ENCODE data around the gene PSEN2.

PSEN2 gene

GRCh38 chr1:226871636-226872327, 1.4 kb downstream of the PSEN2 start:
- no peak overlapping the region for H3K4me3 ChIP-seq (replicated peaks; ENCODE audit: insufficient read depth, low read length)
- no peak for DNase-seq (ENCODE audit: low read depth in 1 of 2, low spot score in 1 of 2)
- H3K27me3 ChIP-seq (ENCODE audit: insufficient read depth, poor library complexity, severe bottlenecking), result peaks cover 29% of the 10 kb centered on the region
- H3K27ac ChIP-seq (replicated peaks), result no peak overlapping the region
- TF ChIP-seq GABPA (IDR thresholded peaks at IDR 0.05; ENCODE audit: low read depth) (no peak), CTCF (IDR thresholded peaks at IDR 0.05; ENCODE audit: insufficient read depth, low read length) (no peak), SPI1 (IDR thresholded peaks at IDR 0.05; ENCODE audit: borderline replicate concordance, low read depth) (no peak), POLR2AphosphoS5 (IDR thresholded peaks at IDR 0.05; ENCODE audit: low read depth) (no peak), REST (IDR thresholded peaks at IDR 0.05; ENCODE audit: insufficient replicate concordance, low read depth) (no peak)

- no peak for DNase-seq (ENCODE audit: low read depth in 1 of 2, low spot score in 1 of 2)
- Histone ChIP-seq H3K4me3 (replicated peaks; ENCODE audit: insufficient read depth, low read length) (no peak overlapping the region), H3K27ac (replicated peaks) (no peak overlapping the region), H3K27me3 (ENCODE audit: insufficient read depth, poor library complexity, severe bottlenecking) (peaks cover 28% of the 10 kb centered on the region)
- TF ChIP-seq SPI1 (IDR thresholded peaks at IDR 0.05; ENCODE audit: borderline replicate concordance, low read depth) (no peak), CTCF (IDR thresholded peaks at IDR 0.05; ENCODE audit: insufficient read depth, low read length) (no peak), POLR2AphosphoS5 (IDR thresholded peaks at IDR 0.05; ENCODE audit: low read depth) (no peak), GABPA (IDR thresholded peaks at IDR 0.05; ENCODE audit: low read depth) (no peak), REST (IDR thresholded peaks at IDR 0.05; ENCODE audit: insufficient replicate concordance, low read depth) (no peak)
Measured at GRCh38 chr1:226872437-226872836, 2.0 kb downstream of the PSEN2 start.

- no peak overlapping the region for H3K27ac ChIP-seq (replicated peaks)
- TF ChIP-seq REST (IDR thresholded peaks at IDR 0.05; ENCODE audit: insufficient replicate concordance, low read depth) (no peak), POLR2AphosphoS5 (IDR thresholded peaks at IDR 0.05; ENCODE audit: low read depth) (no peak), SPI1 (IDR thresholded peaks at IDR 0.05; ENCODE audit: borderline replicate concordance, low read depth) (no peak), CTCF (IDR thresholded peaks at IDR 0.05; ENCODE audit: insufficient read depth, low read length) (no peak), GABPA (IDR thresholded peaks at IDR 0.05; ENCODE audit: low read depth) (no peak)
- peaks cover 19% of the 10 kb centered on the region for H3K27me3 ChIP-seq (ENCODE audit: insufficient read depth, poor library complexity, severe bottlenecking)
Measured at GRCh38 chr1:226873771-226874578, 3.6 kb downstream of the PSEN2 start.

More at GRCh38 chr1:226873771-226874578, 3.6 kb downstream of the PSEN2 start:
- no peak for DNase-seq (ENCODE audit: low read depth in 1 of 2, low spot score in 1 of 2)
- H3K4me3 ChIP-seq (replicated peaks; ENCODE audit: insufficient read depth, low read length), result no peak overlapping the region
